A549 (cell line): ENCODE results near the gene SARS2. TPM values are rescaled to one million over a fixed set of nuclear protein-coding genes. Genes with fewer than 3 reads are reported as not detected.

Experiments
- ATAC-seq, 2 experiments: fragments of 200-7000 bp in 1 of 2; fragments of >200 bp in 1 of 2; cut with Nextera tagmentation in 1 of 2; cut with Tn5 transposase in 1 of 2; 3 replicates each; pipeline versions ENCODE4 v1.8.0 to v1.9.1; 2018 to 2020; ENCODE audit warnings: mild to moderate bottlenecking in 1 of 2, moderate library complexity in 1 of 2
- CTCF ChIA-PET: fragments of 300-600 bp; sonication (Branson Sonifier 250); formaldehyde crosslinking; extraction: SDS; loops from one replicate; lab custom pipeline; 2021; ENCODE audit warnings: antibody characterized with exemption, inconsistent platforms; lab: Yijun Ruan, JAX
- POLR2A ChIA-PET: fragments of 350-600 bp; formaldehyde crosslinking; extraction: SDS; loops from one replicate; lab custom pipeline; 2021; ENCODE audit warnings: antibody characterized with exemption, inconsistent platforms; lab: Yijun Ruan, JAX
- DNase-seq, 2 experiments: peaks; one replicate each; pipeline versions ENCODE4 v3.0.0 to v3.0.0-alpha.2; 2011 to 2016; ENCODE audit warnings: low read depth in 1 of 2, low spot score in 1 of 2
- FAIRE-seq: peaks from 2 replicates; lab custom pipeline; 2011; peaks lifted over from hg19 to GRCh38; lab: Jason Lieb, UNC
- H3K27ac ChIP-seq, 2 experiments: fragments of >200 bp; sonication (Bioruptor Twin); formaldehyde crosslinking; 3 replicates each; pipeline ENCODE4 v1.5.1; 2016 to 2017
- H3K4me1 ChIP-seq: fragments of >200 bp; sonication (Bioruptor Twin); formaldehyde crosslinking; 3 replicates; pipeline ENCODE4 v1.6.1; 2016
- H3K4me2 ChIP-seq: fragments of >200 bp; sonication (Bioruptor Twin); formaldehyde crosslinking; 3 replicates; pipeline ENCODE4 v1.6.1; 2016
- H3K4me3 ChIP-seq: fragments of >200 bp; sonication (Bioruptor Twin); formaldehyde crosslinking; 3 replicates; pipeline ENCODE4 v1.5.1; 2016
- H3K9me3 ChIP-seq: fragments of >200 bp; sonication (Bioruptor Twin); formaldehyde crosslinking; 3 replicates; pipeline ENCODE4 v1.6.1; 2016
- ATOH8 ChIP-seq: fragments of 250-450 bp; sonication (Bioruptor Pico); IDR thresholded peaks from 2 replicates; pipeline ENCODE4 v1.5.0; 2020; ENCODE audit warnings: low read depth, mild to moderate bottlenecking, moderate library complexity
- BCL3 ChIP-seq: fragments of >200 bp; sonication (Bioruptor Twin); formaldehyde crosslinking; IDR thresholded peaks from 3 replicates; pipeline ENCODE4 v1.6.1; 2016
- BHLHE40 ChIP-seq: IDR thresholded peaks from 2 replicates; pipeline ENCODE4 v1.6.1; 2012; ENCODE audit warnings: low read depth, low read length, inconsistent platforms
- CBX8 ChIP-seq: fragments of 200-600 bp; sonication (generic); IDR thresholded peaks from 2 replicates; pipeline ENCODE4 v1.6.1; 2016
- CTCF ChIP-seq: fragments of >200 bp; sonication (Bioruptor Twin); formaldehyde crosslinking; IDR thresholded peaks from 3 replicates; pipeline ENCODE4 v1.5.1; 2016
- EHMT2 ChIP-seq: fragments of 200-600 bp; sonication (generic); IDR thresholded peaks from 2 replicates; pipeline ENCODE4 v1.6.1; 2016; ENCODE audit warnings: antibody characterized with exemption, low read depth, mild to moderate bottlenecking, moderate library complexity
- EP300 ChIP-seq, 2 experiments: fragments of >200 bp; sonication (Bioruptor Twin); formaldehyde crosslinking; IDR thresholded peaks; 2 replicates in 1 of 2; 3 replicates in 1 of 2; pipeline ENCODE4 v1.6.1; 2016 to 2017
- FOSB ChIP-seq: fragments of 250-450 bp; sonication (Bioruptor Pico); IDR thresholded peaks from 2 replicates; pipeline ENCODE4 v1.5.0; 2020; ENCODE audit warnings: mild to moderate bottlenecking, moderate library complexity
- FOXS1 ChIP-seq: fragments of 250-450 bp; sonication (Bioruptor Pico); IDR thresholded peaks from 2 replicates; pipeline ENCODE4 v1.5.0; 2020; ENCODE audit warnings: mild to moderate bottlenecking, moderate library complexity
- HDAC2 ChIP-seq: fragments of 200-600 bp; sonication (generic); IDR thresholded peaks from 2 replicates; pipeline ENCODE4 v1.6.1; 2016
- HES2 ChIP-seq: fragments of >200 bp; sonication (Bioruptor Twin); formaldehyde crosslinking; IDR thresholded peaks from 2 replicates; pipeline ENCODE4 v1.6.1; 2016
- HOXA7 ChIP-seq: fragments of 250-450 bp; sonication (Bioruptor Pico); IDR thresholded peaks from 2 replicates; pipeline ENCODE4 v1.5.0; 2020; ENCODE audit warnings: mild to moderate bottlenecking, moderate library complexity
- MAFK ChIP-seq: fragments of 450-650 bp; IDR thresholded peaks from 2 replicates; pipeline ENCODE4 v1.6.1; 2014; ENCODE audit not compliant: partially characterized antibody
- NFE2L2 ChIP-seq: fragments of 150-350 bp; conservative IDR thresholded peaks from 2 replicates; pipeline ENCODE4 v1.6.1; 2014; ENCODE audit warnings: low read length
- PBX3 ChIP-seq: IDR thresholded peaks from 2 replicates; pipeline ENCODE4 v1.6.1; 2012
- PHF8 ChIP-seq: fragments of 200-600 bp; sonication (generic); IDR thresholded peaks from 2 replicates; pipeline ENCODE4 v1.6.1; 2016; ENCODE audit warnings: low read depth, mild to moderate bottlenecking, antibody characterized with exemption, moderate library complexity, borderline replicate concordance
- POLR2A ChIP-seq: IDR thresholded peaks from 2 replicates; pipeline ENCODE4 v1.6.1; 2012; ENCODE audit warnings: mild to moderate bottlenecking, low read length
- RAD21 ChIP-seq, 2 experiments: fragments of >200 bp in 1 of 2; sonication (Bioruptor Twin) in 1 of 2; formaldehyde crosslinking in 1 of 2; IDR thresholded peaks in 1 of 2; conservative IDR thresholded peaks in 1 of 2; 2 replicates in 1 of 2; 3 replicates in 1 of 2; pipeline ENCODE4 v1.6.1; 2012 to 2018; ENCODE audit warnings: inconsistent platforms in 1 of 2
- RCOR1 ChIP-seq: fragments of 150-350 bp; IDR thresholded peaks from 2 replicates; pipeline ENCODE4 v1.6.1; 2014; ENCODE audit warnings: antibody characterized with exemption, low read length, low read depth
- SMC3 ChIP-seq: fragments of >200 bp; sonication (Bioruptor Twin); formaldehyde crosslinking; IDR thresholded peaks from 3 replicates; pipeline ENCODE4 v1.6.1; 2018; ENCODE audit warnings: inconsistent platforms
- TFCP2L1 ChIP-seq: fragments of 250-450 bp; sonication (Bioruptor Pico); IDR thresholded peaks from 2 replicates; pipeline ENCODE4 v1.5.0; 2021; ENCODE audit warnings: mild to moderate bottlenecking
- ZFP36 ChIP-seq: fragments of 450-650 bp; IDR thresholded peaks from 2 replicates; pipeline ENCODE4 v1.6.1; 2014; ENCODE audit warnings: borderline replicate concordance; ENCODE audit not compliant: partially characterized antibody
- WGBS: methylation state at CpG from one replicate; pipeline ENCODE4 v1.1.6; 2017; ENCODE audit errors: missing lambda C conversion rate; 5-methylcytosine and 5-hydroxymethylcytosine counted together
- polyA plus RNA-seq, 4 experiments: library from polyadenylated mRNA; depleted of rRNA in 3 of 4; stranded (reverse); fragments of >200 nt; fragmentation: RNase III in 1 of 4; extraction: RNeasy Plus Mini Kit Qiagen cat#74134 plus additional on column Dnase treatment in 1 of 4; gene quantifications; 2 replicates in 3 of 4; 3 replicates in 1 of 4; pipeline ENCODE4 v1.2.3, GENCODE V29; 2011 to 2017

SARS2 gene
- polyA plus RNA-seq, 2 of the 4 experiments (the other 2 are of a cell fraction) = 46.1 to 93.4 TPM

GRCh38 chr19:38958301-38958700 is 27.7 kb upstream of the SARS2 start:
- TF ChIP-seq HOXA7 (no peak), EP300 (IDR thresholded peaks at IDR 0.05) (no peak), CBX8 (no peak), RCOR1 (no peak), PHF8 (no peak)
- H3K4me1 ChIP-seq = peaks cover 20% of the 10 kb centered on the region
- DNase-seq (no peak), FAIRE-seq (no peak), ATAC-seq (no peak)
- ChIA-PET CTCF (interaction anchor here (0.6 to 23.4 kb wide), 12 partner anchors 7 to 485 kb away, joined by 3 to 344 read pairs (median 12); partner anchors contain the start of genes FBXO17, MRPS12 and SARS2), POLR2A (interaction anchor here (0.7 kb wide), 2 partner anchors 110 to 226 kb away, joined by 7 read pairs; no protein-coding TSS in a partner anchor)
- H3K4me3 ChIP-seq = no peak overlapping the region
- H3K27ac ChIP-seq = no peak overlapping the region
- WGBS = 95% methylated on average over 2 of the region's 2 CpGs
- no peaks in the 10 kb centered on the region for H3K9me3 ChIP-seq
- H3K4me2 ChIP-seq = no peak overlapping the region

- ChIA-PET POLR2A (interaction anchor here (0.9 kb wide), 1 partner anchor 26 kb away, joined by 3 read pairs; the partner anchor contains the start of genes MRPS12 and SARS2), CTCF (interaction anchor here (1.0 to 23.4 kb wide), 14 partner anchors 9 to 478 kb away, joined by 3 to 344 read pairs (median 5); partner anchors contain the start of genes FBXO17, MRPS12, PLEKHG2 and SARS2)
- Histone ChIP-seq H3K4me3 (no peak overlapping the region), H3K27ac (no peak overlapping the region), H3K4me1 (peaks cover 23% of the 10 kb centered on the region), H3K9me3 (no peaks in the 10 kb centered on the region), H3K4me2 (no peak overlapping the region)
- ATAC-seq = no peak
- no peak for TF ChIP-seq HDAC2
- no peak for TF ChIP-seq BCL3
- TF ChIP-seq MAFK = peak; percentile 42
- no peak for FAIRE-seq
- no peak for DNase-seq
- WGBS = 93% methylated on average over 2 of the region's 2 CpGs
These were observed 25.7 kb upstream of the SARS2 start for GRCh38 chr19:38956264-38956663.

GRCh38 chr19:38953677-38954076 is 23.1 kb upstream of the SARS2 start:
- no peak for FAIRE-seq
- ChIA-PET POLR2A (interaction anchor here (0.8 to 2.3 kb wide), 2 partner anchors 8 to 23 kb away, joined by 6 to 11 read pairs; partner anchors contain the start of genes MRPS12 and SARS2), CTCF (interaction anchor here (0.7 to 23.4 kb wide), 14 partner anchors 8 to 551 kb away, joined by 3 to 344 read pairs (median 8); partner anchors contain the start of genes FAM98C, FBXO17, MRPS12 and SARS2)
- peaks cover 23% of the 10 kb centered on the region for H3K4me1 ChIP-seq
- WGBS = 83% methylated on average over 4 of the region's 4 CpGs
- H3K4me3 ChIP-seq = no peak overlapping the region
- no peak for TF ChIP-seq RAD21 (conservative IDR thresholded peaks at IDR 0.05 in 1 of 2, IDR thresholded peaks at IDR 0.05 in 1 of 2)
- H3K4me2 ChIP-seq = peak overlapping the region; percentile 72; the same call in 2 of the 3 replicates
- H3K9me3 ChIP-seq = no peaks in the 10 kb centered on the region
- DNase-seq = no peak
- ATAC-seq = 0 out of 6 replicates have a peak, but pooled peaks of 1 of the 2 experiments have one; percentile 19
- peak overlapping the region in 1 of 2 experiments; percentile 68; a peak in 3 of 6 replicates for H3K27ac ChIP-seq

- Histone ChIP-seq H3K4me2 (peak overlapping the region; percentile 72), H3K27ac (peak overlapping the region; percentile 21 to 68; a peak in 4 of 6 replicates), H3K4me1 (peaks cover 23% of the 10 kb centered on the region), H3K9me3 (no peaks in the 10 kb centered on the region), H3K4me3 (peak overlapping the region; percentile 2; the same call in 1 of the 3 replicates)
- DNase-seq (peak; percentile 78 to 81), FAIRE-seq (peak; percentile 74), ATAC-seq (peak; percentile 84 to 87)
- 54% methylated on average over 13 of the region's 13 CpGs for WGBS
- ChIA-PET CTCF (interaction anchor here (0.6 to 23.4 kb wide), 28 partner anchors 9 to 565 kb away, joined by 3 to 344 read pairs (median 4); partner anchors contain the start of genes FAM98C, FBXO17, GGN and MRPS12), POLR2A (interaction anchor here (2.3 kb wide), 1 partner anchor 21 kb away, joined by 11 read pairs; the partner anchor contains the start of genes MRPS12 and SARS2)
- TF ChIP-seq BHLHE40 (no peak), HOXA7 (no peak), POLR2A (no peak), ATOH8 (CRISPR knock-in tag) (no peak), HES2 (no peak), NFE2L2 (no peak), FOSB (no peak), PBX3 (no peak), CTCF (peak; percentile 74), TFCP2L1 (CRISPR knock-in tag) (0 out of 2 replicates have a peak, but pooled peaks have one; percentile 17), RCOR1 (no peak), EHMT2 (no peak), RAD21 (conservative IDR thresholded peaks at IDR 0.05 in 1 of 2, IDR thresholded peaks at IDR 0.05 in 1 of 2) (peak; percentile 54 to 70), PHF8 (no peak), ZFP36 (peak; percentile 22), FOXS1 (CRISPR knock-in tag) (no peak), SMC3 (peak; percentile 49; the same call in 2 of the 3 replicates), HDAC2 (no peak)
These were observed 22.0 kb upstream of the SARS2 start for GRCh38 chr19:38952395-38953165.
